H9 (cell line): Measurements from ENCODE around the gene CCSER1. TPM values are rescaled to one million over a fixed set of nuclear protein-coding genes. Genes with fewer than 3 reads are reported as not detected.

Experiments used
- DNase-seq: peaks from one replicate; pipeline ENCODE4 v3.0.0-alpha.2; 2017
- H2AFZ ChIP-seq: one replicate; pipeline ENCODE4 v1.6.1; 2013; ENCODE audit warnings: mild to moderate bottlenecking, low read length, control low read depth, moderate library complexity
- H2AK5ac ChIP-seq: 2 replicates; pipeline ENCODE4 v1.6.1; 2013; ENCODE audit warnings: low read length, control low read depth, mixed read lengths; ENCODE audit not compliant: insufficient read length
- H2BK120ac ChIP-seq: one replicate; pipeline ENCODE4 v1.6.1; 2013; ENCODE audit warnings: low read depth, mild to moderate bottlenecking, low read length, control low read depth, inconsistent platforms; ENCODE audit not compliant: poor library complexity, severe bottlenecking
- H2BK12ac ChIP-seq: 2 replicates; pipeline ENCODE4 v1.6.1; 2013; ENCODE audit warnings: low read length, control low read depth, mixed read lengths, low read depth; ENCODE audit not compliant: insufficient read length
- H2BK15ac ChIP-seq: 2 replicates; pipeline ENCODE4 v1.6.1; 2013; ENCODE audit warnings: low read depth, low read length, control low read depth
- H2BK20ac ChIP-seq: one replicate; pipeline ENCODE4 v1.6.1; 2013; ENCODE audit warnings: low read depth, mild to moderate bottlenecking, low read length, control low read depth, inconsistent platforms; ENCODE audit not compliant: poor library complexity, severe bottlenecking
- H2BK5ac ChIP-seq: 2 replicates; pipeline ENCODE4 v1.6.1; 2013; ENCODE audit warnings: low read length, control low read depth, mixed read lengths; ENCODE audit not compliant: insufficient read length
- H3K14ac ChIP-seq: 2 replicates; pipeline ENCODE4 v1.6.1; 2013; ENCODE audit warnings: low read length, control low read depth; ENCODE audit not compliant: insufficient read depth
- H3K18ac ChIP-seq: 2 replicates; pipeline ENCODE4 v1.6.1; 2013; ENCODE audit warnings: low read depth, mild to moderate bottlenecking, mixed read lengths, low read length, control low read depth; ENCODE audit not compliant: insufficient read length
- H3K23ac ChIP-seq: 2 replicates; pipeline ENCODE4 v1.6.1; 2013; ENCODE audit warnings: low read length, control low read depth, mixed read lengths, low read depth; ENCODE audit not compliant: insufficient read length
- H3K23me2 ChIP-seq: 2 replicates; pipeline ENCODE4 v1.6.1; 2013; ENCODE audit warnings: low read depth, mild to moderate bottlenecking, mixed read lengths, low read length, control low read depth; ENCODE audit not compliant: insufficient read length, poor library complexity, severe bottlenecking
- H3K27ac ChIP-seq: 2 replicates; pipeline ENCODE4 v1.5.1; 2013; ENCODE audit warnings: low read length, control low read depth, mixed read lengths, low read depth; ENCODE audit not compliant: insufficient read length
- H3K27me3 ChIP-seq: 2 replicates; pipeline ENCODE4 v1.6.1; 2013; ENCODE audit warnings: low read length, control low read depth, inconsistent platforms; ENCODE audit not compliant: insufficient read depth
- H3K4ac ChIP-seq: 2 replicates; pipeline ENCODE4 v1.6.1; 2013; ENCODE audit warnings: low read depth, mild to moderate bottlenecking, control low read depth, inconsistent platforms, low read length, moderate library complexity
- H3K4me1 ChIP-seq: 2 replicates; pipeline ENCODE4 v1.6.1; 2013; ENCODE audit warnings: low read length, control low read depth, inconsistent platforms; ENCODE audit not compliant: insufficient read depth
- H3K4me2 ChIP-seq: 2 replicates; pipeline ENCODE4 v1.6.1; 2013; ENCODE audit warnings: low read length, control low read depth, mixed read lengths; ENCODE audit not compliant: insufficient read length, insufficient read depth
- H3K56ac ChIP-seq: 2 replicates; pipeline ENCODE4 v1.6.1; 2013; ENCODE audit warnings: low read depth, mild to moderate bottlenecking, mixed read lengths, low read length, control low read depth; ENCODE audit not compliant: insufficient read length
- H3K79me1 ChIP-seq: 2 replicates; pipeline ENCODE4 v1.6.1; 2013; ENCODE audit warnings: low read depth, mild to moderate bottlenecking, moderate library complexity, low read length, control low read depth, inconsistent platforms; ENCODE audit not compliant: insufficient read depth, poor library complexity, severe bottlenecking
- H3K79me2 ChIP-seq: 2 replicates; pipeline ENCODE4 v1.6.1; 2013; ENCODE audit warnings: low read length, control low read depth, inconsistent platforms; ENCODE audit not compliant: insufficient read depth
- H3K9ac ChIP-seq: 2 replicates; pipeline ENCODE4 v1.6.1; 2013; ENCODE audit warnings: low read length, control low read depth, mixed read lengths; ENCODE audit not compliant: insufficient read length; ENCODE audit errors: extremely low read depth
- H3K9me3 ChIP-seq: one replicate; pipeline ENCODE4 v1.6.1; 2013; ENCODE audit warnings: low read depth, low read length, inconsistent platforms; ENCODE audit not compliant: control insufficient read depth
- H3T11ph ChIP-seq: one replicate; pipeline ENCODE4 v1.6.1; 2013; ENCODE audit warnings: mild to moderate bottlenecking, low read length, control low read depth, inconsistent platforms
- H4K20me1 ChIP-seq: one replicate; pipeline ENCODE4 v1.6.1; 2013; ENCODE audit not compliant: control insufficient read depth, insufficient read length, insufficient read depth
- H4K5ac ChIP-seq: 2 replicates; pipeline ENCODE4 v1.6.1; 2013; ENCODE audit warnings: low read depth, mild to moderate bottlenecking, mixed read lengths, low read length, control low read depth; ENCODE audit not compliant: insufficient read length
- H4K8ac ChIP-seq: replicated peaks from 2 replicates; pipeline ENCODE4 v1.6.1; 2013; ENCODE audit warnings: low read length, control low read depth, mixed read lengths, low read depth; ENCODE audit not compliant: insufficient read length
- H4K91ac ChIP-seq: 2 replicates; pipeline ENCODE4 v1.6.1; 2013; ENCODE audit warnings: low read depth, mild to moderate bottlenecking, moderate library complexity, mixed read lengths, low read length, control low read depth; ENCODE audit not compliant: insufficient read length
- H3K27ac Mint-ChIP-seq, 3 experiments: 2 replicates in 2 of 3; 3 replicates in 1 of 3; pipeline ENCODE4 v1.8.0; 2020 to 2021; ENCODE audit warnings: mixed read lengths in 3 of 3, mild to moderate bottlenecking in 1 of 3, moderate library complexity in 1 of 3
- H3K27me3 Mint-ChIP-seq: 2 replicates; pipeline ENCODE4 v1.8.0; 2021; ENCODE audit warnings: low read depth, mild to moderate bottlenecking, moderate library complexity, mixed read lengths
- H3K36me3 Mint-ChIP-seq, 3 experiments: 2 replicates in 2 of 3; 3 replicates in 1 of 3; pipeline ENCODE4 v1.8.0; 2020 to 2021; ENCODE audit warnings: low read depth in 3 of 3, mixed read lengths in 3 of 3; ENCODE audit not compliant: insufficient read depth in 1 of 3
- H3K4me1 Mint-ChIP-seq, 2 experiments: 2 replicates each; pipeline ENCODE4 v1.8.0; 2020; ENCODE audit warnings: mixed read lengths in 2 of 2
- H3K4me3 Mint-ChIP-seq, 2 experiments: 2 replicates in 1 of 2; 3 replicates in 1 of 2; pipeline ENCODE4 v1.8.0; 2020 to 2021; ENCODE audit warnings: mild to moderate bottlenecking in 2 of 2, mixed read lengths in 2 of 2, moderate library complexity in 1 of 2
- H3K9me3 Mint-ChIP-seq, 2 experiments: 2 replicates in 1 of 2; 3 replicates in 1 of 2; pipeline ENCODE4 v1.8.0; 2020; ENCODE audit warnings: mild to moderate bottlenecking in 2 of 2, mixed read lengths in 2 of 2, moderate library complexity in 1 of 2
- WGBS: extraction: QIAGEN DNeasy Blood & Tissue Kit; methylation state at CpG from one replicate; pipeline ENCODE4 v1.1.7; 2013; ENCODE audit warnings: missing lambda C conversion rate, low lambda C conversion rate, mixed read lengths; ENCODE audit not compliant: insufficient read length; ENCODE audit errors: extremely low coverage; 5-methylcytosine and 5-hydroxymethylcytosine counted together
- total RNA-seq: library from RNA; stranded (reverse); gene quantifications from 2 replicates; pipeline ENCODE4 v1.2.1, GENCODE V29; 2021
- TF ChIP-seq, protein P1 (sequence below): fragments of 200-600 bp; sonication (generic); conservative IDR thresholded peaks from 3 replicates; pipeline ENCODE4 v1.8.0; 2021; ENCODE audit warnings: antibody characterized with exemption, mild to moderate bottlenecking

CCSER1 gene
- total RNA-seq, 1 experiment from 2014 or later, result 0.37 TPM

DNA sequence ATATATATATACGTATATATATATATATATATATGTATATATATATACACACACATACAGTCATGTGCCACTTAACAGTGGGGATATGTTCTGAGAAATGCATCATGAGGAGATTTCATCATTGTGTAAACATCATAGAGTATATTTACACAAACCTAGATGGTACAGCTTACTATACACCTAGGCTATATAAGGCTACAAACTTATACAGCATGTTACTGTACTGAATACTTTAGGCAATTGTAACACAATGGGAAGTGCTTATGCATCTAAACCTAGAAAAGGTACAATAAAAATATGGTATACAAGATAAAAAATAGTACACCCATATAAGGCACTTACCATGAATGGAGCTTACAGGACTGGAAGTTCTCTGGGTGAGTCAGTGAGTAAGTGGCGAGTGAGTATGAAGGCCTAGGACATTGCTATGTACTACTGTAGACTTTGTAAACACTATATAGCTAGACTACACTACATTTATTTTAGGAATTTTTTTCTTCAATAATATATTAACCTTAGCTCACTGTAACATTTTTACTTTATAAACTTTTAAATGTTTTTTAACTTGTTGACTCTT lies 13.2 kb upstream of the CCSER1 start:
- no peaks in the 10 kb centered on the region for H3K79me2 ChIP-seq
- H2BK5ac ChIP-seq, result no peak overlapping the region
- H3K36me3 Mint-ChIP-seq, result no peaks in the 10 kb centered on the region
- DNase-seq, result no peak
- H3K27me3 Mint-ChIP-seq, result no peaks in the 10 kb centered on the region
- H3K4me1 ChIP-seq, result no peaks in the 10 kb centered on the region
- H4K20me1 ChIP-seq, result no peaks in the 10 kb centered on the region
- H3K27ac Mint-ChIP-seq, result no peak overlapping the region
- WGBS, result no CpG with 5 or more reads among the region's 2 CpGs
- H2BK12ac ChIP-seq, result no peak overlapping the region
- no peak overlapping the region for H2AK5ac ChIP-seq
- H2BK20ac ChIP-seq, result no peak overlapping the region
- no peak overlapping the region for H2BK15ac ChIP-seq
- no peak overlapping the region for H4K8ac ChIP-seq
- no peaks in the 10 kb centered on the region for H3K9me3 ChIP-seq
- no peak overlapping the region for H4K91ac ChIP-seq
- no peak overlapping the region for H3K23ac ChIP-seq
- no peak overlapping the region for H3K27ac ChIP-seq
- H3K4me1 Mint-ChIP-seq, result peaks cover 2 to 3% of the 10 kb centered on the region in 2 experiments; a peak in 1 of 4 replicates
- no peak overlapping the region for H4K5ac ChIP-seq
- H3K4ac ChIP-seq, result no peak overlapping the region
- no peak overlapping the region for H3K9ac ChIP-seq
- no peak overlapping the region for H3K56ac ChIP-seq
- no peaks in the 10 kb centered on the region for H3K79me1 ChIP-seq
- H3K4me3 Mint-ChIP-seq, result no peak overlapping the region
- H3K4me2 ChIP-seq, result no peak overlapping the region
- no peak overlapping the region for H3K18ac ChIP-seq
- no peaks in the 10 kb centered on the region for H3K27me3 ChIP-seq
- no peak overlapping the region for H2AFZ ChIP-seq
- no peak overlapping the region for H2BK120ac ChIP-seq
- H3T11ph ChIP-seq, result no peak overlapping the region
- no peaks in the 10 kb centered on the region for H3K9me3 Mint-ChIP-seq
- H3K23me2 ChIP-seq, result no peaks in the 10 kb centered on the region
- no peak overlapping the region for H3K14ac ChIP-seq
- TF ChIP-seq, protein P1, sequence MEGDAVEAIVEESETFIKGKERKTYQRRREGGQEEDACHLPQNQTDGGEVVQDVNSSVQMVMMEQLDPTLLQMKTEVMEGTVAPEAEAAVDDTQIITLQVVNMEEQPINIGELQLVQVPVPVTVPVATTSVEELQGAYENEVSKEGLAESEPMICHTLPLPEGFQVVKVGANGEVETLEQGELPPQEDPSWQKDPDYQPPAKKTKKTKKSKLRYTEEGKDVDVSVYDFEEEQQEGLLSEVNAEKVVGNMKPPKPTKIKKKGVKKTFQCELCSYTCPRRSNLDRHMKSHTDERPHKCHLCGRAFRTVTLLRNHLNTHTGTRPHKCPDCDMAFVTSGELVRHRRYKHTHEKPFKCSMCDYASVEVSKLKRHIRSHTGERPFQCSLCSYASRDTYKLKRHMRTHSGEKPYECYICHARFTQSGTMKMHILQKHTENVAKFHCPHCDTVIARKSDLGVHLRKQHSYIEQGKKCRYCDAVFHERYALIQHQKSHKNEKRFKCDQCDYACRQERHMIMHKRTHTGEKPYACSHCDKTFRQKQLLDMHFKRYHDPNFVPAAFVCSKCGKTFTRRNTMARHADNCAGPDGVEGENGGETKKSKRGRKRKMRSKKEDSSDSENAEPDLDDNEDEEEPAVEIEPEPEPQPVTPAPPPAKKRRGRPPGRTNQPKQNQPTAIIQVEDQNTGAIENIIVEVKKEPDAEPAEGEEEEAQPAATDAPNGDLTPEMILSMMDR, result no peak
